Activated T-cell treated with anti-CD3 and anti-CD28 coated beads, Interleukin-2, amount 50 U/mL, for 72 hours (primary cell): Measurements from ENCODE around the gene CFDP1. TPM values are rescaled to one million over a fixed set of nuclear protein-coding genes. Genes with fewer than 3 reads are reported as not detected.

Source experiments
- ATAC-seq, 2 donors: fragments of 150-1000 bp; cut with Tn5 transposase; replicated peaks in 1 of 2; 2 replicates each; pipeline ENCODE4 v1.10.0; 2021; ENCODE audit warnings: moderate library complexity in 2 of 2, mild to moderate bottlenecking in 1 of 2
- DNase-seq, 2 donors: peaks; one replicate each; pipeline ENCODE4 v3.0.0; 2021 to 2022; ENCODE audit warnings: mixed read lengths in 1 of 2
- H3K27ac Mint-ChIP-seq: one replicate; pipeline ENCODE4 v1.8.0; 2022; ENCODE audit warnings: mild to moderate bottlenecking, moderate library complexity, mixed read lengths
- H3K27me3 Mint-ChIP-seq: one replicate; pipeline ENCODE4 v1.8.0; 2022; ENCODE audit warnings: low read depth, mixed read lengths
- H3K36me3 Mint-ChIP-seq, 2 donors: one replicate each; pipeline ENCODE4 v1.8.0; 2022; ENCODE audit warnings: mixed read lengths in 2 of 2, mild to moderate bottlenecking in 1 of 2; ENCODE audit not compliant: insufficient read depth in 2 of 2
- H3K4me1 Mint-ChIP-seq: one replicate; pipeline ENCODE4 v1.8.0; 2022; ENCODE audit warnings: low read depth, mixed read lengths
- H3K4me3 Mint-ChIP-seq, 2 donors: one replicate each; pipeline ENCODE4 v1.8.0; 2022; ENCODE audit warnings: mild to moderate bottlenecking in 2 of 2, mixed read lengths in 2 of 2, moderate library complexity in 2 of 2
- H3K9me3 Mint-ChIP-seq, 2 donors: one replicate each; pipeline ENCODE4 v1.8.0; 2022; ENCODE audit warnings: mixed read lengths in 2 of 2
- total RNA-seq, 2 donors: library from RNA; stranded (reverse); gene quantifications; one replicate each; pipeline ENCODE4 v1.2.3, GENCODE V29; 2022

The CFDP1 gene
- total RNA-seq, result 10 to 100 TPM; 25.7 to 32.1 TPM

DNA sequence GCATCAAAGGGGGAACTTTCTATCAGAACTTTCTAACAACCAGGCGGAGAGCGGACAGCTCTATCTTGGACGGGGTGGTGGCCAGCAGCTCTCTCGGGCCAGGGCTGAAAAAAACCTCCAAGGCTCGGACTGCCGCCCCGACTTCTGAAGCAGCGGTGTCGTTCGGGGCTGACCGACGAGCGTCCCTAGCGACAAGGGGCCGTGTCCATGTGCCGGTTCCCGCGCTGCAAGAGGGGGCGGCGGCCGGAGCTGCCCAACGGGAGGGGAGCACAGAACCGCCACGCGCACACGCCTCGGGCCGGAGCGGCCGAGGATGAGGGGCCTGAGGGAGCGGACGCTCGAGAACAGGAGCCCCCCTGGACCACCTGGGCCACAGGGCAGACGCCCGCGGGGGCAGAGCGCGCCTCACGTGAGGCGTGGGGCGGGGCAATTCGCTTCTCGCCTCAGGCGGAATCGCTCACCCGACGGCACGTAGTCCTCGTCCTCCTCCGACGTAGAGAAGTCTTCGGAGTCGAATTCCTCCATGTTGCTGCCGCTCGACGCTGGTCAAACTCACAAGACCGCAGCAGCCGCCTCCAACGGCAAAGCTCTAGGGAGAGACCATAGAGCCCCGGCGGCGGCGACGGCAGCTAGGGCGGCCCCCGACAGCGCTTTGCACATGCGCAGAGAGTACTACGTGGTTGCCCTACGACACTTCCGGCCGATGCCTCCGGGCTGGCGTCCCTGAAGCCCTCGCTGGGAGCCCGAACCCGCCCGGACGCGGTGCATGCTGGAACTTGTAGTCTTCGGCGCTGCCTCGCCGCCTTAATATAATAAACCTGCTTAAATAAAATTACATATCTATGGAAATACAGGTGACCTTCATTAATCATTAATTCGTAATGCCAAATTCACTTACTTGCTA, at the start of gene CFDP1:
CFDP1 (minus strand) TSS at position 676 of the 904 bp plus-strand sequence; CDS start at position 525, 151 bp downstream.
- DNase-seq, result peak; percentile 96 to 97
- Mint-ChIP-seq H3K9me3 (peaks cover 3% of the 10 kb centered on the region in 2 donors), H3K27ac (peak within 1 kb of the TSS; percentile 81), H3K27me3 (no peaks in the 10 kb centered on the region), H3K4me1 (peaks cover 56% of the 10 kb centered on the region), H3K4me3 (peak within 1 kb of the TSS; percentile 85 to 89), H3K36me3 (peaks cover 6 to 8% of the 10 kb centered on the region in 2 donors)
- peak; percentile 94 to 96 for ATAC-seq

DNA sequence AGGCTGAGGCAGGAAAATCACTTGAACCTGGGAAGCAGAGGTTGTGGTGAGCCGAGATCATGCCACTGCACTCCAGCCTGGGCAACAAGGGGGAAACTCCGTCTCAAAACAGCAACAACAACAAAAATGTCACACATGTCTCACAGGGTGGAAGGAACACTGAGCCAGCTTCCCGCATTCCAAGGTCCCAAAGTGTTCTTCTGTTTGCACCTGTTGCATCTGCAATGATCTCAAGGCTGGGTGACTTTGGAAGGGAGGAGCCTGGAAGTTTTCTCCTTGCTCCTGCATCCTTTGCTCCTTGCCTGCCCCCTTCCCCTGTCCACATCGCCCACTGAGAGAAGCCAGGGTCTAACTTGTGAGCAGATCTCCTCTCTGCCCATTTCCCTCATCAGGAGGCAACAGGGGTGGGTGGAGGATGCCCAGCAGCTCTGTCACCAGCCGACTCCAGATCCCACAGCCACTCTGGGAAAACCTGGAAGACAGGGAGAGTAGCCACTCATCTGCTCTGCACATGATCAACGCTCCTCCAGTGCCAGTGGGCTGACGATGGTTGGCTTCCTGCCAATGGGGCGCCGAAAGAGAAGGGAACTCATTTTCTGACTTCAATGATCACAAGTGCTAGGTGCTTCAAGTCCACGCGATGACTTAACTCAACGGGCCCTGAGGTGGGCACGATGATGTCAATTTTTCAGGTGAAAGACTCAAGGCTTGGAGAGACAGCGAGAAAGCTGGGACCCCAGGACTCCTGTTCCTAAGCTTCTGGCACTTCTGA, 49.3 kb upstream of the CFDP1 start:
- H3K27ac Mint-ChIP-seq, result no peak overlapping the region
- peaks cover 7% of the 10 kb centered on the region for H3K27me3 Mint-ChIP-seq
- no peaks in the 10 kb centered on the region for H3K4me1 Mint-ChIP-seq
- H3K36me3 Mint-ChIP-seq, result no peaks in the 10 kb centered on the region
- no peaks in the 10 kb centered on the region for H3K9me3 Mint-ChIP-seq
- ATAC-seq, result no peak
- DNase-seq, result no peak
- no peak overlapping the region for H3K4me3 Mint-ChIP-seq

DNA sequence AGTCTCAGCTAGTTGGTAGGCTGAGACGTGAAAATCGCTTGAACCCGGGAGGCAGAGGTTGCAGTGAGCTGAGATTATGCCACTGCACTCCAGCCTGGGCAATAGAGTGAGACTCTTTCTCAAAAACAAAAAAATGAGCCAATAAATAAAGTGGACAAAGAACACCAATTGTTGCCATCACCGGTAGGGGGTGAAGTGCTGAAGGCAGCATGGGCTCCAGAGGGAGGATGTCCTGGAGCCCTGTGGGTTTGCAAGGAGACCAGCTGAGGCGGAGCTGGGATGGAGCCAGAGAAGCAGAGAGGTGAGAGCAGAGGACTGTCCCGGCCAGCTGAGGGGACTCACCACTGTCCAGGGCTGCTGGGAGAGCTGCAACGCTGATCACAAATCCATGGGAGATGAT, 48.2 kb upstream of the CFDP1 start:
- Mint-ChIP-seq H3K4me3 (no peak overlapping the region), H3K9me3 (no peaks in the 10 kb centered on the region), H3K27ac (no peak overlapping the region), H3K27me3 (peaks cover 17% of the 10 kb centered on the region), H3K36me3 (no peaks in the 10 kb centered on the region), H3K4me1 (no peaks in the 10 kb centered on the region)
- DNase-seq (no peak), ATAC-seq (no peak)

DNA sequence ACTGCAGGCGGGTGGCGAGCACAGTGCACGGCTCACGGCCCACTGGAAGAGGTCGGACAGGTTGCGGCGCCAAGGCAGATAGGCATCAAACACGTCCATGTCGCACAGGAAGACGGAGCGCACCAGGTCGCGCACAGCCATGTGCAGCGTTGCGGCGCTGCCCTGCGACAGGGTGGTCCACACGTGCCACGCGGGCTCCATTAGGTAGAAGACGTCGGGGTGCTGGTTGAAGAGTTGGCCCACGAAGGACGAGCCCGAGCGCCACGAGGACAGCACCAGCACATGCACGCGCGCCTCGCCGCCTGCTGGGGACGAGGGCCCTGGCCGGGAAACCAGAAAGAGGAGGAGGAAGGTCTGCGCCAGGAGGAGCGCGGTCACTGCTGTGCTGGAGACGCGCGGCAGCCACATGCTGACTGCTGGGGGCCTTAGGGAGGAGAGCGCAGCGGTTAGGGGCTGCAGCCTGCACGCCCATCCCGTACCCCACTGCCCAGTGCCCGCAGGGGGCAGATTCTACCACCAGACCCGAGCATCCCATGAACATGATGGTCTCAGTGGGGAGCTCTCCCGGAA, 46.2 kb upstream of the CFDP1 start:
- no peak overlapping the region for H3K27ac Mint-ChIP-seq
- ATAC-seq (no peak), DNase-seq (no peak)
- no peaks in the 10 kb centered on the region for H3K4me1 Mint-ChIP-seq
- H3K27me3 Mint-ChIP-seq, result peaks cover 17% of the 10 kb centered on the region
- no peaks in the 10 kb centered on the region for H3K9me3 Mint-ChIP-seq
- no peak overlapping the region for H3K4me3 Mint-ChIP-seq
- H3K36me3 Mint-ChIP-seq, result no peaks in the 10 kb centered on the region

DNA sequence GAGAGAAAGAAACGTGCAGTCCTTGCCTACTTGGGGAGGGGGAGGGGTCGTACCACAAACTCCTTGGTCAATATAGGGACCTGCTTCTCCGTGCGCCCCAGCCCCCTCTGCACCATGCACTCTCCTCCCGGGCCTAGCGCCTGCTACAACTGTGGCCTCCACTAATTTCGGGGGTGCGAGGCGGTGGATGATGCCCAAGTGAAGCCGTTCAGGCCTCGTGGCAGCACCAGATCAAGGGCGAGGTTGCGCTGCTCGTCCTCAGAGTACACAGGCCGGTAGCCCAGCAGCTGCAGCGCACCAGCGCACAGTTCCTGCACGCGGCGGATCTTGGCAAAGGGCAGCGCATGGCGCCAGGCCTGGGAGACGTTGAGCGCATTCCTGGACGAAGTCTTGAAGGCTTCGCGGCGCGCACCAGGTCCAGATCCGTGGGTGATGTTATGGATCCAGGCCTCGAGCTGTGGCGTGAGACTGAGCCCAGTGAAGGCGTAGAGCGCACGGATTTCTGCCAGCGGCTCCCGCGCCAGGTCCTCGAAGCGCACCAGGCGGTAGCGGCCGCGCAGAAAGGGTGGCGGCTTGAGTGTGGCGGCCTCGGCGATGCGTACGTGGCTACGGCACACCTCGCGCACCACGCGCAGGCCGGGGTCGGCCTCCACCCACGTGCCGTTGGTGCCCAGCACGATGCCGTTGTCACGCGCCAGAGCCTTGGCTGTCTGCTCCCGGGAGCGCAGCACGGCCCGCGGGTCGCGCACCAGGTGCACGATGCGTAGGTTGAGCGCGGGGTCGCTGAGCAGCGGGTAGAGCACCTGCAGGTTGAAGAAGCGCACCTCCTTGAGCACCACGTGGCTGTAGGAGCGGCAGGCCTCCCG, 45.4 kb upstream of the CFDP1 start:
- DNase-seq (no peak), ATAC-seq (no peak)
- Mint-ChIP-seq H3K4me3 (no peak overlapping the region), H3K9me3 (no peaks in the 10 kb centered on the region), H3K27ac (no peak overlapping the region), H3K27me3 (peaks cover 17% of the 10 kb centered on the region), H3K4me1 (no peaks in the 10 kb centered on the region), H3K36me3 (no peaks in the 10 kb centered on the region)

DNA sequence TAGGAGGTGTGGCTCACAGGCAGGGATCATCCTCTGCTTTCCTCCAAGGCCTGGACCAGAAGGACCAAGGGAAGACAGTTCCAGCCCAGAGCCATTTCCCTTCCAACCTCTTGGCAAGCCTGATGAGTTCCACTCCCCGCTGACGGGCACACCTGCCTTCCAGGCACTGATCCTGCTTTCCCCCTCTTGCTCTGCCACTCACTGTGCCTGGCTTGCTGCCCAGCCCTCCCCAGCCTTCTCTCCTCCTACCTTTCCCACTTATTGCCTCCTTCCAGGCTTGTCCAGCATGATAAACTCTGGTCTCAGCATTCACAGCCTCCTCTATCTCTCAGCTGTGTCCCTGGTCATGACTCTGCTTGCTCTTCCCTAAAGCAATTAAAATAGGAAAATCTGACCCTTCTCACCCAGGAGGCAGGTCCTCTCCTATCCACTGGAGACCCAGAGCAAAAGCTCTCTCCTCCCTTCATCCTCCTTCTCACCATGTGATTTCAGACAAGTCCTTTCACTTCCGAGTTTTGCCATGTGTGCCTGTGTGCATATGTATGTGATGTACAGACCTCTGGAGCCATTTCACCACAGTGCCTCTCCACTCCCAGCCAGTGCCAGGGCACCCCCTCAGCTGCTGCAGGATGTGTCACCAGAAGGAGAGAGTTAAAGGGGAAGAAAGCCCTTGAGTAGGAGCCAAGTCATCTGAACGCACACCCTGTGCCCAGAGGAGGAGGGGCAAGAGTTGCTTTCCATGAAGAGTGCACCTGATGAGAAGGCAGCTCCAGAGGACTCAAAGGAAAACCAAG, 44.6 kb upstream of the CFDP1 start:
- no peaks in the 10 kb centered on the region for H3K36me3 Mint-ChIP-seq
- H3K9me3 Mint-ChIP-seq, result no peaks in the 10 kb centered on the region
- H3K27me3 Mint-ChIP-seq, result peaks cover 17% of the 10 kb centered on the region
- DNase-seq (no peak), ATAC-seq (no peak)
- H3K4me3 Mint-ChIP-seq, result no peak overlapping the region
- H3K4me1 Mint-ChIP-seq, result no peaks in the 10 kb centered on the region
- H3K27ac Mint-ChIP-seq, result no peak overlapping the region

DNA sequence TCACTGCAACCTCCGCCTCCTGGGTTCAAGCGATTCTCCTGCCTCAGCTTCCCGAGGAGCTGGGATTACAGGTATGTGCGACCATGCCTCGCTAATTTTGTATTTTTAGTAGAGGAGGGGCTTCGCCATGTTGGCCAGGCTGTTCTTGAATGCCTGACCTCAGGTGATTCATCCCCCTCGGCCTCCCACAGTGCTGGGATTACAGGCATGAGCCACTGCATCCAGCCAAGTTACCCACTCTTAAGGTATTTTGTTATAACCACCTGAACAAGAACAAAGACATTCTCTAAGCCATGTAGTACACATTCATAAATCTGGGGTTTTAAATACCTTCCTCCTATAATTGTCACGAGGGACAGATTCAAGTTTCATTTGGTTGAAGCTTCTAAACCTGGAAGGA, 43.5 kb upstream of the CFDP1 start:
- Mint-ChIP-seq H3K4me3 (no peak overlapping the region), H3K27me3 (peaks cover 17% of the 10 kb centered on the region), H3K4me1 (peaks cover 3% of the 10 kb centered on the region), H3K36me3 (no peaks in the 10 kb centered on the region), H3K9me3 (no peaks in the 10 kb centered on the region), H3K27ac (no peak overlapping the region)
- DNase-seq, result no peak
- no peak for ATAC-seq

DNA sequence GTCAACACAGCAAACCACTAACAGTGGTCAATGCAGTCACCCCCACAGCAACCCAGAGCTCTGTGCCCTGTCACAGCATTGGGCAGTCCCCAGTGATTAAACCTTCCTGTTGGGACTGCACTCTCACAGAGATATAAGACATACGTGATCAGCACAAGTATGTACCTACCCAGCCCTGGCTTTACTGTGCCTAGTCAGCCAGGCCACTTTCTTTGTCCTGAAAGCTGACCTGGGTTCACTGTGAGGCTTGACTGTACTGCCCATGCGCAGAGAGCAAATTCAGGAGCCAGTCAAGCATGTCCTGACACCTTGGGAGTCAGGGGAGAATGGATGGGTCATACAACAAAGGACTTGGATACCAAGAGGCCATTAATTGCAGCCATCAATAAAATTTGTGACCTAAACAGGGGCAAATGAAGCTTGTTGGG, 42.1 kb upstream of the CFDP1 start:
- peak; percentile 52 to 81 for ATAC-seq
- Mint-ChIP-seq H3K27ac (no peak overlapping the region), H3K9me3 (no peaks in the 10 kb centered on the region)

DNA sequence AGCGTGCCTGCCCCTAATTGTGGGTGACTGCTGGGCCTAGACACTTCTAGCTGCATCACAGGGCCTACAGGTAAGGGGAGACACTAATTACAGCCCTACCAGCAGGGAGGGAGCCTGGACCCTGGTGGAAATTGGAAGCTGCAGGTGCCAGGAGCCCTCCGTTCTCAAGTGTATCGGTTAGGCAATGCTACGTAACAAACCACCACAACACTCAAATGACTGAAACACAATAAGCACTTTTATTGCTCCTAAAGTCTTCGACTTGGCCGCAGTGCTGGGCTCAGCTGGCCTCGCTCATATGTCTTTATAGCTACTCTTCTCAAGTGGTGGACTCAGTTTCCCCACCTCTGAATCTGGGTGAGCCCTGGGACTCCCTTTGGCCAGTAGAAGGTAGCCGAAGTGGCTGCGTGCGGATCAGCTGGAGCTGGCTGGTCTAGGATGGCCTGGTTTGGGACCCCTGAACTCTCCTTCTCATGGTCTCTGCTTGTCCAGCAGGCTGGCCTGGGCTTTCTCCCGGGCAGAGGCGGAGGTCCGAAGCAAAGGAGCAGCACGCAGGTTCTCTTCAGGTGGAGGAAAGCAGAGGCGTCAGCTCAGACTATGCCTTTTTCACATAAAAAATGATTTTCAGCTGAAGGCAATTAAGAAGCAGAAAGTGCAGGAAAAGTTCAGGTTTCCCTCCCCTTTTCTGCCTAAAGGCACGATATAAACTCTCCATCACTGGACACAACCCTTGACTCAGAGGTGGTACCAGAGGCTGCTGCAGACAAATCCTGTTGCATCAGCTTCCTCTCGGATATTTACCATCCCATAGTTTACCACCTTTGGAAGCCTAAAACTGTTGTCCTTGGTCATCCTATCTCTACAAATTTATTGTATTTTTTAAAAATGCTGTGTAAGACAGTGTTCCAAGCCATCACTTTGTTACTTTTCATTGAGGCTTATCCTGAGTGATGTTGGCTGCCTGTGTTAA, 39.9 kb upstream of the CFDP1 start:
- Mint-ChIP-seq H3K9me3 (no peaks in the 10 kb centered on the region), H3K27me3 (peaks cover 12% of the 10 kb centered on the region), H3K27ac (no peak overlapping the region), H3K36me3 (no peaks in the 10 kb centered on the region), H3K4me1 (peaks cover 6% of the 10 kb centered on the region), H3K4me3 (no peak overlapping the region)
- no peak for ATAC-seq
- no peak for DNase-seq

More for the DNA sequence above, 42.1 kb upstream of the CFDP1 start:
- Mint-ChIP-seq H3K4me1 (peaks cover 6% of the 10 kb centered on the region), H3K4me3 (no peak overlapping the region), H3K36me3 (no peaks in the 10 kb centered on the region), H3K27me3 (peaks cover 12% of the 10 kb centered on the region)
- no peak for DNase-seq

DNA sequence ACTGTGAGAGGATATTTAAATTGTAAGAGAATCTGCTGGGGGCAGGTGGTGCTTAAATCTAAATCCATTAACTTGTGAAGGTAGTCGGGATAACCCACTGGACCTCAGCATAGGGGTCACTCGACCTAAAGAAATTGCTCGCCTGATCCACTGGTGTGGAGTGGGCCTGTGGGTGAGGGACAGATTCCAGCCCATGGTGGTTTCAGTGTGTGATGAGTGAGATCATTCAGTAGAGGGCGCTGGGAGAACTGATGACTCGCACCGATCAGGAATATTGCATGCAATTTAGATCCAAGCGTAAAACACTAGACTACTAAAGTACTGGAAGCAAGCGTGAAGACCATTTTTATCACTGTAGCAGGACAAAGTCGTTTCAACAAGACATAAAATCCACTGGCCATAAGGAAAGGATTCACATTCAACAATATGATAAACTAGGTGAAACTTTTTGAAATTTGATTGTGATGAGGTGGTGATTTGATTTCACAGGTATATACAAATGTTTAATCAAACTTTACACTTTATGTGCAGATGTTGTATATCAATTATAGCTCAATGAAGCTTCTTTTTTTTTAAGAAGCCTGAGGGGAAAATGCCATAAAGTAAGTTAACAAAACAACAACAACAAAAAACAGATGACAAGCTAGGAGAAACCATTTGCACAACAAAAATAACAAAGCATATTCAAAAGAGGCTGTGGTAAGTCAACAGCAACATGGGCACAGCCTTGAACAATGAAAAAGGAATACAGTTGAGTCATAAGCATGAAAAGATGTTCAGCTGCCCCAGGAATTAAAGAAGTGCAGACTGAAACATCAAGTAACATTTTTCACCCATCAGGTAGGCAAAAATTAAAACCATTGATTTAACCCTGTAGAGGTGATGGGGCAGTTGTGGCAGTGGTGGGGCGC, 38.7 kb upstream of the CFDP1 start:
- Mint-ChIP-seq H3K27me3 (peaks cover 3% of the 10 kb centered on the region), H3K36me3 (no peaks in the 10 kb centered on the region), H3K4me1 (peaks cover 6% of the 10 kb centered on the region), H3K27ac (no peak overlapping the region), H3K9me3 (no peaks in the 10 kb centered on the region), H3K4me3 (no peak overlapping the region)
- ATAC-seq, result peak; percentile 66 to 68
- peak; percentile 26 to 45 for DNase-seq
